Activated naive CD4-positive, alpha-beta T cell (primary cell): ENCODE data around the gene CHCHD3.
"Not testable (repeated sequence)": the region's sequence is repeated elsewhere in the genome, so short reads cannot be mapped to it uniquely, and the experiment has no call there.

ENCODE experiments used
- DNase-seq, 4 experiments: peaks; one replicate each; lab custom pipeline; 2025; lab: John Stamatoyannopoulos, UW

Gene CHCHD3

GRCh38 chr7:133044722-133045473 lies 37.0 kb downstream of the CHCHD3 start:
- no peak for DNase-seq

DNA sequence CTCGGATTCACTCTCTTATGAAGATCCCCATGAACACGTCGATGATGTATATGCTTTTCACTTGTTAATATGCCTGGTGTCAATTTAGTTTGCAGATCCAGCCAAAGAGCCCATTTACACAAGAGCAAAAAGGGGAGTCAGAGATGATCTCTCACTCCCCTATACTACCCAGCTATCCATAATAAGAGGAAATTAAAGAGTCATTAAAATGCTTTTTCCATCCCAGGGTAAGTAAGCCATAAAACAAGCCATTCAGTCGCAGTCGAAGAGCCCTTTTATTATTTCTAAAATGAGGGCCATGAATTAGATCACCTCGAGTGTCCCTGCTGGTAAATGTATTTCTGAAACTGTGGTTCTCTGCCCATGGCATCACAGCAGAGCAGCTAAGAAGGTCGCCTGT lies 41.2 kb downstream of the CHCHD3 start:
- no peak for DNase-seq

GRCh38 chr7:133040178-133040577 lies 41.7 kb downstream of the CHCHD3 start:
- no peak for DNase-seq

DNA sequence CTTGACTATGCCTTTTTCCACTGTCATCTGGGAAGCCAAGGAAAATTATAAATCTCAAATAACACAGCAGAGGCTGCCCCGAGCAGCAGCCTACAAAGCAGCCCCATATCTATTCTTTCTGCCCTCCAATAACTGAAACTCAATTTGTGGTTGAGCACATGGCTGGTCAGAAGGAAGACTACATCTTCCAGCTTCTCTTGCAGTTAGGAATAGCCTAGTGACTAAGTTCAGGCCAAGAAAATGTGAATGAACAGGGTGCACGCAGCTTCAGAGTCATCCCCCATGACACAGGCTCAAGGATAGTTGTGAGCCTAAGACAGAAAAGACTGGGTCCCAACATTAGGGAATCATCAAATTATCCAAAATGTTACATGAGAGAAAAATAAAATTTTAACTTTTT lies 42.3 kb downstream of the CHCHD3 start:
- no peak for DNase-seq

DNA sequence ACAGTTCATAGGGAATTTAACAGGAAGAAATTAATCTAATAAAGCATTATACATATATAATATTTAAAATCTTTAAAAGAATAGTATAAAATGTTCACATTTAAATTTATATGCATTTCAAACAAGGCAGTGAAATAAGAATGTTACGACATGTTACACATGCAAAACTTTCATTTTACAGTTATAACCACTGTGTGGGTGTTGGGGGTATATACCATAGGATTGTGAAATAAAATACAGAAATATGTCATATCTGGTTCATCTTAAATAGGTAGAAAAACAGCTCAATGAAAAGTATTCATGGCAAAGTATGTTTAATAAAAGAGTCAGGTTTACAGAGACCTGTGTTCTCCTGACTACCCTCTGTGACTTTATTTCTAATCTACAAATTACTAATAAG lies 45.6 kb downstream of the CHCHD3 start:
- DNase-seq: no peak

- DNase-seq: not testable (repeated sequence)
These were observed 46.6 kb downstream of the CHCHD3 start for GRCh38 chr7:133035240-133035639.

GRCh38 chr7:133030346-133030745 lies 51.5 kb downstream of the CHCHD3 start:
- no peak for DNase-seq

DNA sequence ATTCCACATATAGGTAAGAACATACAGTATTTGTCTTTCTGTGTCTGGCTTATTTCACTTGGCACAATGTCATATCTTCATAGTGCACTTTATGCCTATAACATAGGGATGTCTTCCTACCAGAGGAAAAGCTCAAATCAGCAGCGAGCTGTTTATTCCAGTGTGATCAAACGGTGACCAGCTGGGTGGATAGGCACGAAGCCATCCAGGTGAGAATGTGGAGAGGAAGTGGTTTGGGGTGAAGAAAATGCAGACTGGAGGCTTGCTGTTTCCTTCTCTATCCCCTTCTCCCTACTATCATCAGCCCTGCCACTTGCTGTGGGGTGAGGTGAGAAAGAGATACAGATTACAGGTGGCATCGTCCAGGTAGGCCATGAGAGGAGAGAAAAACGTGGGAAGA lies 52.4 kb downstream of the CHCHD3 start:
- DNase-seq: no peak

- DNase-seq: no peak
These were observed 54.5 kb downstream of the CHCHD3 start for GRCh38 chr7:133027397-133027796.

GRCh38 chr7:133026210-133026859 lies 55.6 kb downstream of the CHCHD3 start:
- no peak for DNase-seq

DNA sequence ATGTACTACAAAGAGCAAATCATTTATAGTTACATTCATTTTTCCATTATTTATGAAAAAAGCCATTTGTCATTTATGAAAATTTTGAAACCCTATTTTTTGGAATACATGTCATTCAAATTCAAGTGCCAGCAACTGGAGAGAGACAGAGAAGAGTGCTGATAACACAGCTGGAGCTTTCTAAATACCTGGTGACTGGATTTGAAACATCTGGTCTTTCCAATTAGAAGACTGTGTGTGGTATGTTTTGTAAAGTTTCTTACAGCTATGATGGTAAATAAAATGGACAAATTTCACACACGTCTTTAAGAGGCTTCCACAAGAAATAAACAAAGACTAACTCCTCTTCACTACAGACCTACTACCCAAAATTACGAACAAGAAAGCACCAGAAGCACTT lies 56.8 kb downstream of the CHCHD3 start:
- no peak for DNase-seq

DNA sequence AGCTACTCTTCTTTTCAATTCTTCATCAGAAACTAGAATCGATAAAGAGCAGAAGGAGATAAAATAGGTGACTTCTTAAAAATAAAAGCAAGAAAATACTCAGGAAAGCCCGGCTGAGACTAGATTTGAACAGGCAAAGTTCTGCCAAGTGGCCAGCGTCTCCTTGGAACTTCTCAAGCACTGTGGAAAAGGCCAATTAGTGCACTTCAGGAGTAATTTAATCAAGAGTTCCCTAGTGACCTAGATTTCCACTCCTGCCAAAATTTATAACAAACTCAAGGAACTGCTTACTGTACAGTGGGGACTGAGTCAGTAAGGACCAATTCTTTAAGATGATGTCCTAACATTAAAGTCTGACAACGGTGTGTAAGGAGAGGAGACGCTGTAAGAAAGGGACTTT lies 57.3 kb downstream of the CHCHD3 start:
- DNase-seq: no peak

GRCh38 chr7:133023370-133024071 lies 58.4 kb downstream of the CHCHD3 start:
- no peak for DNase-seq

GRCh38 chr7:133022661-133023060 lies 59.2 kb downstream of the CHCHD3 start:
- DNase-seq: no peak

GRCh38 chr7:133021196-133021595 lies 60.7 kb downstream of the CHCHD3 start:
- no peak for DNase-seq

- DNase-seq: no peak
These were observed 61.4 kb downstream of the CHCHD3 start for GRCh38 chr7:133020496-133020895.

GRCh38 chr7:133019590-133019989 lies 62.3 kb downstream of the CHCHD3 start:
- no peak for DNase-seq

DNA sequence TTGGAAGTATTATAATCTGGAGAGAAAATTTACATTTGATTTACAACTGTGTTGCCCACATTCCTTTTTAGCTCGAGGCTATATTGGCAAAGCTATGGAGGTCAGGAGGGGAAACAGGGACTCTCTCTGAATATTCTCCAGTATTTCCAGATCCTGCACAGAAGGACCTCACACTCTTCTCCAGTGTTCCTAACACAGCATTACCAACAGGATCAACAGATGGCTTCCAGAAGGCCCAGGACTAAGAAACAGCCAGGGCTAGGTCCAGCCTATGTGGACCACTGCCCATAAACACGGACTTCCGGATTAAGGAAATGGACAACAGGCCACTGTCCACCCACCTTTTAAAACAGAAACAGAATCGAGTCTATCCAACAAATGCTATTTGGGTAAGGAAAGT lies 65.3 kb downstream of the CHCHD3 start:
- DNase-seq: no peak

- no peak for DNase-seq
These were observed 66.0 kb downstream of the CHCHD3 start for GRCh38 chr7:133015888-133016287.

DNA sequence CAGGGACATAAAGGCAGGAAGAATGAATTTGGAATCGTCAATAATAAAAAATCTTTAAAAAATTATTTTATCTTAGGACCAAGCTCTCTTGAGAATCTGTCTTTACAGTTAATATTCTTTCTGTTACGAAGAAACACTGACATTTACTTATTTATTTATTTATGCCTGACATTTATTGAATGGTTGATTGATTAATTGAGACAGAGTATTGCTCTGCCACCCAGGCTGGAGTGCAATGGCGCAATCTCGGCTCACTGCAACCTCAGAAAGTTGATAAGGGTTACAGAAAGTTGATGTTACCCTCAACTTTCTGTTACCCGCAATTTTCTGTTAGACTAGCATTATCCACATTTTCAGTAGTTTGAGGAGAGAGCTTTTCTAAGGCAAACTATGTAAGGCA lies 70.1 kb downstream of the CHCHD3 start:
- DNase-seq: no peak

- DNase-seq: no peak
These were observed 72.3 kb downstream of the CHCHD3 start for GRCh38 chr7:133009426-133010252.

DNA sequence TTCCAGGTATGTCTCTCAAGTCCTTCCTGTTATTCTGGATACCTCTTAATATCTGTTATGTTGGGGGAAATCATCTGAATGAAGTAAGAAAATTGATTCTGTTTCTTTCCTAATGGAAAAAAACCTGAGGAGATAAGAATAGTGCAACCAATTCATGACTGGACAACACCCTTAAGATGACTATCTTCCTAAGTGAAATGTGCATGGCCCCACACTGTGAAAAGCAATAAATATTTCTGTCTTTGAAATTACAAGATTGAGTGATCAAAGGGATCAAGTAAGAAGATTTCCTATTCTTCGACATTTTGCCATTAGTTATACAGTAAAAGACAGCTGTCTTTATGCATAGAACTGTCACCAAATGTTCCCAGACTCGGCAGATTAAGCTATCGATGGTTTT lies 73.9 kb downstream of the CHCHD3 start:
- DNase-seq: no peak
